H9 (cell line): ENCODE results near the gene SLC44A3. TPM values are rescaled to one million over a fixed set of nuclear protein-coding genes. Genes with fewer than 3 reads are reported as not detected.

Experiments used
- DNase-seq: peaks from one replicate; pipeline ENCODE4 v3.0.0-alpha.2; 2017
- H2AFZ ChIP-seq: one replicate; pipeline ENCODE4 v1.6.1; 2013; ENCODE audit warnings: mild to moderate bottlenecking, low read length, control low read depth, moderate library complexity
- H2AK5ac ChIP-seq: 2 replicates; pipeline ENCODE4 v1.6.1; 2013; ENCODE audit warnings: low read length, control low read depth, mixed read lengths; ENCODE audit not compliant: insufficient read length
- H2BK120ac ChIP-seq: one replicate; pipeline ENCODE4 v1.6.1; 2013; ENCODE audit warnings: low read depth, mild to moderate bottlenecking, low read length, control low read depth, inconsistent platforms; ENCODE audit not compliant: poor library complexity, severe bottlenecking
- H2BK12ac ChIP-seq: 2 replicates; pipeline ENCODE4 v1.6.1; 2013; ENCODE audit warnings: low read length, control low read depth, mixed read lengths, low read depth; ENCODE audit not compliant: insufficient read length
- H2BK15ac ChIP-seq: 2 replicates; pipeline ENCODE4 v1.6.1; 2013; ENCODE audit warnings: low read depth, low read length, control low read depth
- H2BK20ac ChIP-seq: one replicate; pipeline ENCODE4 v1.6.1; 2013; ENCODE audit warnings: low read depth, mild to moderate bottlenecking, low read length, control low read depth, inconsistent platforms; ENCODE audit not compliant: poor library complexity, severe bottlenecking
- H2BK5ac ChIP-seq: 2 replicates; pipeline ENCODE4 v1.6.1; 2013; ENCODE audit warnings: low read length, control low read depth, mixed read lengths; ENCODE audit not compliant: insufficient read length
- H3K14ac ChIP-seq: 2 replicates; pipeline ENCODE4 v1.6.1; 2013; ENCODE audit warnings: low read length, control low read depth; ENCODE audit not compliant: insufficient read depth
- H3K18ac ChIP-seq: 2 replicates; pipeline ENCODE4 v1.6.1; 2013; ENCODE audit warnings: low read depth, mild to moderate bottlenecking, mixed read lengths, low read length, control low read depth; ENCODE audit not compliant: insufficient read length
- H3K23ac ChIP-seq: 2 replicates; pipeline ENCODE4 v1.6.1; 2013; ENCODE audit warnings: low read length, control low read depth, mixed read lengths, low read depth; ENCODE audit not compliant: insufficient read length
- H3K23me2 ChIP-seq: 2 replicates; pipeline ENCODE4 v1.6.1; 2013; ENCODE audit warnings: low read depth, mild to moderate bottlenecking, mixed read lengths, low read length, control low read depth; ENCODE audit not compliant: insufficient read length, poor library complexity, severe bottlenecking
- H3K27ac ChIP-seq: 2 replicates; pipeline ENCODE4 v1.5.1; 2013; ENCODE audit warnings: low read length, control low read depth, mixed read lengths, low read depth; ENCODE audit not compliant: insufficient read length
- H3K27me3 ChIP-seq: 2 replicates; pipeline ENCODE4 v1.6.1; 2013; ENCODE audit warnings: low read length, control low read depth, inconsistent platforms; ENCODE audit not compliant: insufficient read depth
- H3K4ac ChIP-seq: 2 replicates; pipeline ENCODE4 v1.6.1; 2013; ENCODE audit warnings: low read depth, mild to moderate bottlenecking, control low read depth, inconsistent platforms, low read length, moderate library complexity
- H3K4me1 ChIP-seq: 2 replicates; pipeline ENCODE4 v1.6.1; 2013; ENCODE audit warnings: low read length, control low read depth, inconsistent platforms; ENCODE audit not compliant: insufficient read depth
- H3K4me2 ChIP-seq: 2 replicates; pipeline ENCODE4 v1.6.1; 2013; ENCODE audit warnings: low read length, control low read depth, mixed read lengths; ENCODE audit not compliant: insufficient read length, insufficient read depth
- H3K56ac ChIP-seq: 2 replicates; pipeline ENCODE4 v1.6.1; 2013; ENCODE audit warnings: low read depth, mild to moderate bottlenecking, mixed read lengths, low read length, control low read depth; ENCODE audit not compliant: insufficient read length
- H3K79me1 ChIP-seq: 2 replicates; pipeline ENCODE4 v1.6.1; 2013; ENCODE audit warnings: low read depth, mild to moderate bottlenecking, moderate library complexity, low read length, control low read depth, inconsistent platforms; ENCODE audit not compliant: insufficient read depth, poor library complexity, severe bottlenecking
- H3K79me2 ChIP-seq: 2 replicates; pipeline ENCODE4 v1.6.1; 2013; ENCODE audit warnings: low read length, control low read depth, inconsistent platforms; ENCODE audit not compliant: insufficient read depth
- H3K9ac ChIP-seq: 2 replicates; pipeline ENCODE4 v1.6.1; 2013; ENCODE audit warnings: low read length, control low read depth, mixed read lengths; ENCODE audit not compliant: insufficient read length; ENCODE audit errors: extremely low read depth
- H3K9me3 ChIP-seq: one replicate; pipeline ENCODE4 v1.6.1; 2013; ENCODE audit warnings: low read depth, low read length, inconsistent platforms; ENCODE audit not compliant: control insufficient read depth
- H3T11ph ChIP-seq: one replicate; pipeline ENCODE4 v1.6.1; 2013; ENCODE audit warnings: mild to moderate bottlenecking, low read length, control low read depth, inconsistent platforms
- H4K20me1 ChIP-seq: one replicate; pipeline ENCODE4 v1.6.1; 2013; ENCODE audit not compliant: control insufficient read depth, insufficient read length, insufficient read depth
- H4K5ac ChIP-seq: 2 replicates; pipeline ENCODE4 v1.6.1; 2013; ENCODE audit warnings: low read depth, mild to moderate bottlenecking, mixed read lengths, low read length, control low read depth; ENCODE audit not compliant: insufficient read length
- H4K8ac ChIP-seq: replicated peaks from 2 replicates; pipeline ENCODE4 v1.6.1; 2013; ENCODE audit warnings: low read length, control low read depth, mixed read lengths, low read depth; ENCODE audit not compliant: insufficient read length
- H4K91ac ChIP-seq: 2 replicates; pipeline ENCODE4 v1.6.1; 2013; ENCODE audit warnings: low read depth, mild to moderate bottlenecking, moderate library complexity, mixed read lengths, low read length, control low read depth; ENCODE audit not compliant: insufficient read length
- H3K27ac Mint-ChIP-seq, 3 experiments: 2 replicates in 2 of 3; 3 replicates in 1 of 3; pipeline ENCODE4 v1.8.0; 2020 to 2021; ENCODE audit warnings: mixed read lengths in 3 of 3, mild to moderate bottlenecking in 1 of 3, moderate library complexity in 1 of 3
- H3K27me3 Mint-ChIP-seq: 2 replicates; pipeline ENCODE4 v1.8.0; 2021; ENCODE audit warnings: low read depth, mild to moderate bottlenecking, moderate library complexity, mixed read lengths
- H3K36me3 Mint-ChIP-seq, 3 experiments: 2 replicates in 2 of 3; 3 replicates in 1 of 3; pipeline ENCODE4 v1.8.0; 2020 to 2021; ENCODE audit warnings: low read depth in 3 of 3, mixed read lengths in 3 of 3; ENCODE audit not compliant: insufficient read depth in 1 of 3
- H3K4me1 Mint-ChIP-seq, 2 experiments: 2 replicates each; pipeline ENCODE4 v1.8.0; 2020; ENCODE audit warnings: mixed read lengths in 2 of 2
- H3K4me3 Mint-ChIP-seq, 2 experiments: 2 replicates in 1 of 2; 3 replicates in 1 of 2; pipeline ENCODE4 v1.8.0; 2020 to 2021; ENCODE audit warnings: mild to moderate bottlenecking in 2 of 2, mixed read lengths in 2 of 2, moderate library complexity in 1 of 2
- H3K9me3 Mint-ChIP-seq, 2 experiments: 2 replicates in 1 of 2; 3 replicates in 1 of 2; pipeline ENCODE4 v1.8.0; 2020; ENCODE audit warnings: mild to moderate bottlenecking in 2 of 2, mixed read lengths in 2 of 2, moderate library complexity in 1 of 2
- CTCF ChIP-seq: fragments of 200-600 bp; sonication (generic); conservative IDR thresholded peaks from 3 replicates; pipeline ENCODE4 v1.8.0; 2021; ENCODE audit warnings: antibody characterized with exemption, mild to moderate bottlenecking
- WGBS: extraction: QIAGEN DNeasy Blood & Tissue Kit; methylation state at CpG from one replicate; pipeline ENCODE4 v1.1.7; 2013; ENCODE audit warnings: missing lambda C conversion rate, low lambda C conversion rate, mixed read lengths; ENCODE audit not compliant: insufficient read length; ENCODE audit errors: extremely low coverage; 5-methylcytosine and 5-hydroxymethylcytosine counted together
- total RNA-seq: library from RNA; stranded (reverse); gene quantifications from 2 replicates; pipeline ENCODE4 v1.2.1, GENCODE V29; 2021

Gene SLC44A3
- total RNA-seq, 1 experiment from 2014 or later = 5.5 TPM

GRCh38 chr1:94817712-94818111, 2.4 kb upstream of the SLC44A3 start:
- Histone ChIP-seq H3K4me1 (peaks cover 2% of the 10 kb centered on the region; the same call in 1 of the 2 replicates), H4K20me1 (no peaks in the 10 kb centered on the region), H3K23ac (no peak overlapping the region), H3K18ac (no peak overlapping the region), H3K9me3 (no peaks in the 10 kb centered on the region), H4K5ac (no peak overlapping the region), H3K9ac (no peak overlapping the region), H4K91ac (no peak overlapping the region), H2BK5ac (no peak overlapping the region), H3K79me1 (no peaks in the 10 kb centered on the region), H2BK120ac (no peak overlapping the region), H3K14ac (no peak overlapping the region), H2AK5ac (no peak overlapping the region), H4K8ac (no peak overlapping the region), H3K23me2 (peaks cover 10% of the 10 kb centered on the region), H3K27me3 (no peaks in the 10 kb centered on the region), H3T11ph (no peak overlapping the region), H2BK15ac (no peak overlapping the region), H2BK20ac (no peak overlapping the region), H3K27ac (no peak overlapping the region), H2AFZ (no peak overlapping the region), H3K4me2 (no peak overlapping the region), H3K4ac (no peak overlapping the region), H2BK12ac (no peak overlapping the region), H3K79me2 (no peaks in the 10 kb centered on the region), H3K56ac (no peak overlapping the region)
- Mint-ChIP-seq H3K9me3 (peaks cover 13 to 25% of the 10 kb centered on the region in 2 experiments), H3K4me3 (no peak overlapping the region), H3K27ac (no peak overlapping the region), H3K4me1 (peaks cover 19 to 20% of the 10 kb centered on the region in 2 experiments), H3K36me3 (peaks cover 0 to 32% (median 24%) of the 10 kb centered on the region in 3 experiments; a peak in 5 of 7 replicates), H3K27me3 (peaks cover 5% of the 10 kb centered on the region)
- no peak for DNase-seq
- no CpG with 5 or more reads among the region's 2 CpGs for WGBS
- no peak for TF ChIP-seq CTCF
